ENCODE measurements around the gene ZYG11B.

DNA sequence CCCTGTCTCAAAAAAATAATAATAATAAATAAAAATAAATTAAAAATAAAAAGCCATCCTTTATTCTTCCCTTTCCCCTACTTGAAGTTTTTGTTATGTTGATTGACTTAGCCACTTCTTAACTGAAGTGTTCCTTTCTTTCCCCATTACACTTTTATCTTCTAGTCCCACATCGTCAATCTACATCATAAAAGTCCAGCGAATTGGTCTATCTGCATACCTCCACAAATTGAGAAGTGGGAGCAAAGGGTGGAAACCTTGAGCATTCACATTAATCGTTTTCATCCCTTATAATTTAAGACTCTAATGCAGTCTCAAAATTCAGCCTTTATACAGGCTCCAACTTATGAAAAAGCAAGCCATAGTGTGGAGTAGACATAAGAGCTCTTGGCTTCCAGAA, 109.8 kb downstream of the ZYG11B start:
- no peak for TF ChIP-seq CTCF (IDR thresholded peaks at IDR 0.05)
- TF ChIP-seq EZH2 (IDR thresholded peaks at IDR 0.05; ENCODE audit: borderline replicate concordance, insufficient read depth, low read depth, low read length, poor library complexity, severe bottlenecking) = no peak
